Ishikawa (cell line): ENCODE results near the gene H2BW2.
"Not testable (repeated sequence)": the region's sequence is repeated elsewhere in the genome, so short reads cannot be mapped to it uniquely, and the experiment has no call there.

Experiments used
- CEBPB ChIP-seq: IDR thresholded peaks from 2 replicates; pipeline ENCODE4 v1.6.1; 2012
- CREB1 ChIP-seq: IDR thresholded peaks from 2 replicates; pipeline ENCODE4 v1.6.1; 2012; ENCODE audit warnings: low read depth
- EGR1 ChIP-seq: IDR thresholded peaks from 2 replicates; pipeline ENCODE4 v1.6.1; 2012
- EP300 ChIP-seq: IDR thresholded peaks from 2 replicates; pipeline ENCODE4 v1.6.1; 2012; ENCODE audit warnings: borderline replicate concordance
- FOXM1 ChIP-seq: IDR thresholded peaks from 2 replicates; pipeline ENCODE4 v1.6.1; 2012; ENCODE audit warnings: low read depth, borderline replicate concordance
- MAX ChIP-seq: IDR thresholded peaks from 2 replicates; pipeline ENCODE4 v1.6.1; 2012
- NFIC ChIP-seq: IDR thresholded peaks from 2 replicates; pipeline ENCODE4 v1.6.1; 2012
- RAD21 ChIP-seq: IDR thresholded peaks from 2 replicates; pipeline ENCODE4 v1.6.1; 2012; ENCODE audit warnings: low read depth
- REST ChIP-seq: IDR thresholded peaks from 2 replicates; pipeline ENCODE4 v1.6.1; 2012; ENCODE audit warnings: low read depth, mild to moderate bottlenecking
- TAF1 ChIP-seq: IDR thresholded peaks from 2 replicates; pipeline ENCODE4 v1.6.1; 2012; ENCODE audit warnings: low read depth, mild to moderate bottlenecking
- TCF12 ChIP-seq: IDR thresholded peaks from 2 replicates; pipeline ENCODE4 v1.6.1; 2012; ENCODE audit warnings: low read depth
- TEAD4 ChIP-seq: IDR thresholded peaks from 2 replicates; pipeline ENCODE4 v1.6.1; 2012
- USF1 ChIP-seq: IDR thresholded peaks from 2 replicates; pipeline ENCODE4 v1.6.1; 2012
- YY1 ChIP-seq: IDR thresholded peaks from 2 replicates; pipeline ENCODE4 v1.6.1; 2012; ENCODE audit warnings: low read depth
- ZBTB7A ChIP-seq: IDR thresholded peaks from 2 replicates; pipeline ENCODE4 v1.6.1; 2012; ENCODE audit warnings: low read depth

The H2BW2 gene

GRCh38 chrX:104018126-104018525 is 21.6 kb upstream of the H2BW2 start:
- TF ChIP-seq CEBPB (no peak), TEAD4 (no peak), TCF12 (no peak), RAD21 (no peak), EP300 (no peak), FOXM1 (no peak), NFIC (no peak), TAF1 (no peak), EGR1 (no peak), YY1 (no peak)

- no peak for TF ChIP-seq RAD21
- TF ChIP-seq USF1 = no peak
- TF ChIP-seq TCF12 = no peak
- TF ChIP-seq NFIC = no peak
- TF ChIP-seq YY1 = no peak
- TF ChIP-seq TAF1 = no peak
- no peak for TF ChIP-seq REST
- TF ChIP-seq CEBPB = no peak
- no peak for TF ChIP-seq ZBTB7A
- TF ChIP-seq MAX = no peak
- no peak for TF ChIP-seq EP300
- TF ChIP-seq EGR1 = no peak
Observed at GRCh38 chrX:104041003-104041402, 1.2 kb downstream of the H2BW2 start.

- TF ChIP-seq TAF1 = no peak
- TF ChIP-seq TEAD4 = no peak
- no peak for TF ChIP-seq YY1
- TF ChIP-seq FOXM1 = no peak
- TF ChIP-seq CREB1 = no peak
- TF ChIP-seq ZBTB7A = no peak
- TF ChIP-seq CEBPB = no peak
- TF ChIP-seq TCF12 = no peak
- TF ChIP-seq REST = no peak
- TF ChIP-seq USF1 = no peak
- no peak for TF ChIP-seq RAD21
- no peak for TF ChIP-seq MAX
- TF ChIP-seq EP300 = no peak
- TF ChIP-seq EGR1 = no peak
Observed at GRCh38 chrX:104045642-104046041, 5.9 kb downstream of the H2BW2 start.

GRCh38 chrX:104047171-104047570 is 7.4 kb downstream of the H2BW2 start:
- no peak for TF ChIP-seq MAX
- TF ChIP-seq FOXM1 = no peak
- no peak for TF ChIP-seq ZBTB7A
- TF ChIP-seq YY1 = no peak
- no peak for TF ChIP-seq TCF12
- no peak for TF ChIP-seq CEBPB
- TF ChIP-seq TAF1 = no peak

- TF ChIP-seq YY1, CREB1, EGR1: not testable (repeated sequence)
Observed at GRCh38 chrX:104075778-104076445, 36.2 kb downstream of the H2BW2 start, which contains the start of gene TMSB15C. Gene TMSB15C (minus strand): TSS chrX:104076236.

GRCh38 chrX:104084063-104084462 is 44.3 kb downstream of the H2BW2 start:
- TF ChIP-seq MAX (no peak), TEAD4 (no peak), REST (no peak)
